GM10847 (cell line): ENCODE data around the gene RALGDS.
A peak's percentile ranks its signal among the peaks of the same experiment; 100 is the strongest.

Experiments used
- POLR2A ChIP-seq: IDR thresholded peaks from 2 replicates; pipeline ENCODE4 v1.6.1; 2011; ENCODE audit not compliant: insufficient read length; ENCODE audit errors: extremely low read depth

Gene RALGDS

DNA sequence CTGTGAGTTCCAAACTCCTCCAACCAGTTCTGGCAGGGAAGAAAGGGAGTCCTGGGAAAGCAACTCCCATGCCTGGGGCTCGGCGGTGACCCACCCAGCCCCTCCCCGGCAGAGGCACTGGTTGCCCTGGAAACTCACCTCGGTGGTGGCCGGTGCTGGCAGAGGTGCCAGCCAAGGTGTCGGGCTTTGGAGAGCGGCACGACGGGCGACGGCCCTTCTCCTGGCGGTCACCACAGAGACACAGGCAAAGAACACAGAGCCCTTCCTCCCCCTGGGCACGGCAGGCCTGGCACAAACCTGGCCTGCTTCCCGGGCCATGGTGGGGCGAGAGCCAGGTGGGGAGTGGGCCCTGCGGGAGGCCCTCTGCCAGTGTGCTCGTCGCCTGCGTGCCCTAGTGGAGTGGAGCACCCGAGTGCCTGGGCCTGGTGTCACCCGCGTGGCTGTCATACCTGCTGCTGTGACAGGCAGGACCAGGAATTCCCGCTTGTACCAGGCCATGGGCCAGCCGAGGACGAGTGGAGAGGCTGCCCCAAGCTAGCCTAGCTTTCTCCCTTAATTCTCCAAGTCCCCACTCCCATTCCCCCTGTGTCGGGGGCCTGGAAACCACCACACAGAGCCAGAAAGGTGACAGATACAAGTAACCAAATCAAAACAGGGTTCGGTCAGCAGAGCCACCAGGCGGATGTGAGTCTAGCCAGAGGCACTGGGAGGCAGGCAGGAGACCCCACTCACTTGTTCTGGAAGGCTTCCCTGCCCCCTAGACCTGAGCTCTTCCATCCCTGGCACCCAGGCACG is 8.2 kb upstream of the RALGDS start:
- no peak for TF ChIP-seq POLR2A

DNA sequence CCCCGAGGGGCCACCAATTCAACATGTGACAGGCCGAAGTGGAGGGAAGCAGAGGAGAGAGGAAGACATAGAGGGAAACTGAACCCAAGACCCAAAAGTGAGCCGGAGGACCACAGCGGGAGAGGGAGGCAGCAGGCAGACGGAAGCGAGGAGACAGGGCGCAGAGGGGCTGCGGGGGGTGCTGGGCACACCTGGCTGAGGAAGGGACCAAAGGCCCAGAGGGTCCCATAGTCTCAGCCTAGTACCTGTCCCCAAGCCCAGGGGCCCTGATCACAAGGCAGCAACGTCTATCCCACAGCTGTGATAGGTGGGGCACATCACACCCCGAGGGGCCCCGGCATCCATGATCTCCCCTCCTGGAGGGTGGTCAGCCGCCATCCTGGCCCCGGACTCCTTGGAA is 7.1 kb upstream of the RALGDS start:
- TF ChIP-seq POLR2A = no peak

DNA sequence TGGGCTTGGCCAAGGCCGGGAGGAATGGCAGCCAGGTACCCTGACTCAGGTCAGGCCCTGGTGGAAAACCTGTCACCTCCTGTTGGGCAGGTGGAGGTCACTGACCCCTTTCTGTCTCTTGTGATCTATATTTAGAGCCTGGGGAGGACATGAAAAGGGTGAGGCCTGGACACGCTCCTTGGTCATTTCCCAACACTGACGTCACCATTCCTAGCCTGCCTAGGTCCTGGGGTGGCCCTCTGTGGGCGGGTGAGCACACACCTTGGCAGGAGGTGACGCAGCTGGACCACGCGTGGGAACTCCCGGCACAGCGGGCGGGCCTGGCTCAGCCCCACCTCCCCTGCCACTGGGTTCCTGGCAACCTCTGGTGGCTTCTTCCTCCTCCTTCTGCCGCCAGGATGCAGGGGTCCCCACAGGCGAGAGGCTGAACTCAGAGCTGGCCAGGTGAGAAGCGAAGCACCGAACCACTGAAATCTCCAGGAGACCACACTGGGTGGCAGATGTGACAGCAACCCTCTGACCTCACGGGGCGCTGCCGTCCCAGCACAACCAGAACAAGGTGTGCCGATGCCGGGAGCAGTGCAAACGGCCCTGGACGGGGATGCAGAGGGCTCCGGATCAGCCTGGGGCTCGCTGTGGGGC is 6.4 kb upstream of the RALGDS start:
- no peak for TF ChIP-seq POLR2A

DNA sequence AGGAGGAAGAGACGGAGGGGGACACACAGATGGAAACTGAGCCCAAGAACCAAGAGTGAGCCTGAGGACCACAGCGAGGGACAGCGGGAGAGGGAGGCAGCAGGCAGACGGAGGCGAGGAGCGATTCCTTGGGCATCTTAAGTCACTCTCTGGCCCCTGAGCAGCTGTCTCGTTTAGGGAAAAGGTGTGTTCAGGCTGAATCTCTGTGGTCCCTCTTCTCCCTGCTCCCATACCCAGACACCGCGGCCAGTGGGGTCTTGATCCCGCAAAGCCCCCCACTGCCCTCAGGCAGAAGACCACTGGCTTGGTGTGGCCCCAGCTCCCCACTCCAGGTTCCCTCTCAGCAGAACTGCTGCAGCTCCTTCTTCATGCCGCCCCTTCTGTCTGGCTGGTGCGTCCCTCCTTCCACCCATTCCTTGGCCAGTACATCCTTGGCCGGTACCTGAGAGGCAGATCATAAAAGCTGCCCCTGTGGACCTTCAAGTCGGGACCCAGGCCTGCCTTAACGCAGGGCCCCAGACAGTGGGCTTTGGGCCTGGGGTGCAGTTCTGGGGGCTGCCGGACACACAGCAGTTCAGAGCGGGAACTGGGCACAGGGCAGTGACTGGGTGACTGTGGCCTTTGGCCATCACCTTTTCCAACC is 5.8 kb upstream of the RALGDS start:
- no peak for TF ChIP-seq POLR2A

DNA sequence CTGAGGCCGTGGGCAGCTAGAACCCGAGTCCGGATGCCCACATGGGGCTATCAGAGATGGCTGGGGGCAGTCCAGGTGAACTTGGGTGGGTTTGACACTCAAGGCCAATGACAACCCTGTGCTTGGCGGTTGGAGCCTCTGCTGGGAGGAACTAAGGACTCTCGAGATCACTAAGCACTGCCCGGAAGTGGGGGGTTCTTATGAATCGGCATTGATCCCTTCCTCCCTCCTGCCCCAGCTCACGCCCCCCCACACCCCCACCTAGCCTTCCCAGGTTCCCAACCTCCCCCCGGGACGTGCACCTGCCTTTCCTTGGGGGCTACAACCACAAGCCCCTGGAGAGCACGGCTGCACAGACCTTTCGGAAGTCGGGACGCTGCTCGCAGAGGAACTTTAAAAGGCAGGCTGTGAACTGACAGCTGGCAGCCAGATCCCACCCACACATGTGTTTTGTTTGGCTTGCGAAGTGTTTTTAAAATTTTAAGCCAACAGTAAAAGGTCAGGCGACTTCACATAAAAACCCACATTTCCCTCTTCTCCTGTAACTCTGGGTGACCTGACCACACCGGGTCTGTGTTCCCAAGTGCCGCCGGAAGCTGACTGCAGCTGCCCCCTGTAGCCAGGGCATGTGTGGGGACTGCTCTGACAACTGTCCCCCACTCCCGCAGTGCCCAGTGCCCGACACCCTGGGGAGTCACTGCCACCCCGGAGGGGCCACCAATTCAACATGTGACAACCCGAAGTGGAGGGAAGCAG is 5.1 kb upstream of the RALGDS start:
- TF ChIP-seq POLR2A = no peak

DNA sequence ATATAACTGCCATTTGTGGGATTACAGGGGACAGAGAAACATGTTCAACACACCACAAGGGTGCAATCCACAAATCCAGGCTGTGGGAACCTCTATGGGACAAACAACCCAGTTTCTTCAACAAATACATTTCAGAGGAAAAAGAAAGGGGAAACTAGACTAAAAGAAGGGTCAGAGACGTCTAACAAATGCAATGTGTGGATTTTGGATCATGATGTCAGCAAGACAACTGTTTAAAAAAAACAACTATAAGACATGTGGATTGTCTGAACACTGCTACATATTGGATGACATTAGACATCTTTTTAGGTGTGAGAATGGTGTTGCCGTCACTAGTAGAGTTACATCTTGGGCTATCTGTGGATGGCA is 3.9 kb upstream of the RALGDS start:
- TF ChIP-seq POLR2A = no peak

DNA sequence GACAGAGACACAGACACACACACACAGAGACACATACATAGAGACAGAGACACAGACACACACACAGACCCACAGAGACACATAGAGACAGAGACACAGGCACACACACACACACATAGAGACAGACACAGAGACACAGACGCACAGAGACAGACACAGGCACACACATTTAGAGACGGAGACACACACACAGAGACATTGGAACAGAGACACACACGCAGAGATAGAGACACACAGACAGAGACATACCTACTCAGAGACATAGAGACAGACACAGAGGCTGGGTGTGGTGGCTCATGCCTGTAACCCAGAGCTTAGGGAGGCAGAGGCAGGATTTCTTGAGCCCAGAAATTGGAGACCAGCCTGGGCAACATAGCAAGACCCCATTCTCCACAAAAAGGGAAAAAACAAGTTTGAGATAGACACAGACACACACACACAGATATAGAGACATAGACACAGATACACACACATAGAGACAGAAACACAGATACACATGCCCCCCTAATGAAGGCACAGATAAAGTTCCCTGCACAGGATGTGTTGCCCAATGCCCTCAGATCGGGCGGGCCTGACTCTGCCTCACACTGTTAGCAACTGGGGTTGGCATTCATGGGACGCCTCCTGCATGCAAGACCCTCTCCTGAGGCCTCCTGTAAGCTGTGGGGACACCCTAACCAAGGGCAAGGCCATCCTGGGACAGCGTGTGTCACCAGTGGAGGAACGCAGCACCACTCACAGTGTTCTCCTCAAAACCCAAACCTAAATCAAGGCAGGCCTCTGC is 3.3 kb upstream of the RALGDS start:
- no peak for TF ChIP-seq POLR2A

DNA sequence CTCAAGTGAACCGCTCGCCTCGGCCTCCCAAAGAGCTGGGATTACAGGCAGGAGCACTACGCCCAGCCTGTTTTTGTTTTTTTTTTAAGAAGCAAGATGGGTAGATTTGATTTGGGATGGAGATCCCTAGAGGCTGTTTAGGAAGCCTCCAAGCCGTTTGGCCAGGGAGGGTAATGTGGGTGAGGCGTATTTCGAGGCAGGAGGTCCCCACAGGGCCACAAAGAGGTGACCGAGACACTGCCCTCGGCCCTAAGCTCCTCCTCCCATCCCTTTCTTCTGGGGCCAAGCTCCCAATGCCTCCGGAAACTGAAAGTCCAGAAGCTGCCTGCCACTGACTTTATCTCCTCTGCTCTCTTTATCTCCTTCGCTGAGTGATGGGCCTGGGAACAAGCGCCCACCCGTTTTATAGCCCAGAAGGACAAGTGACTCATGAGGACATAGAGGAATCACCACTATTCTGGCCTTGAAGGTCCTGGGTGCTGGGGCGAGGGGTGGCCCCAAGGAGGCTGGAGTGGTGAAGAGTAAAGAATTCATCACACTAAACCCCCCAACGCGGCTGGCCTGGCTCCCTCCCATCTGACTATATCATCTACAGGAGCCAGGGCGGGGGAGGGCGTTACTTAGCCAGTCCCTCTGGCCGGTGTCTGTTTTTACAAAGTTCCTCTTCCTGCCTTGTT is 2.0 kb upstream of the RALGDS start:
- TF ChIP-seq POLR2A = no peak

DNA sequence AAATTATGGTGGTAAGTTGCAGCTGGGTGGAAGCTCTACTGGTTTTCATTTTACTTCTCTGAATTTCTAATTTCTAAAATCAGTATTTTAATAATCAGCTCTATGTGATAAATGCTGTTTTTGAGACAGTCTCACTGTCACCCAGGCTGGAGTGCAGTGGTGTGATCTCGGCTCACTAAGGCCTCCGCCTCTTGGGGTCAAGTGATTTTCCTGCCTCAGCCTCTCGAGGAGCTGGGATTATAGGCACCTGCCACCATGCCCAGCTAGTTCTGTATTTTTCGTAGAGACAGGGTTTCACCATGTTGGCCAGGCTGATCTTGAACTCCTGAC is 1.5 kb upstream of the RALGDS start:
- no peak for TF ChIP-seq POLR2A

DNA sequence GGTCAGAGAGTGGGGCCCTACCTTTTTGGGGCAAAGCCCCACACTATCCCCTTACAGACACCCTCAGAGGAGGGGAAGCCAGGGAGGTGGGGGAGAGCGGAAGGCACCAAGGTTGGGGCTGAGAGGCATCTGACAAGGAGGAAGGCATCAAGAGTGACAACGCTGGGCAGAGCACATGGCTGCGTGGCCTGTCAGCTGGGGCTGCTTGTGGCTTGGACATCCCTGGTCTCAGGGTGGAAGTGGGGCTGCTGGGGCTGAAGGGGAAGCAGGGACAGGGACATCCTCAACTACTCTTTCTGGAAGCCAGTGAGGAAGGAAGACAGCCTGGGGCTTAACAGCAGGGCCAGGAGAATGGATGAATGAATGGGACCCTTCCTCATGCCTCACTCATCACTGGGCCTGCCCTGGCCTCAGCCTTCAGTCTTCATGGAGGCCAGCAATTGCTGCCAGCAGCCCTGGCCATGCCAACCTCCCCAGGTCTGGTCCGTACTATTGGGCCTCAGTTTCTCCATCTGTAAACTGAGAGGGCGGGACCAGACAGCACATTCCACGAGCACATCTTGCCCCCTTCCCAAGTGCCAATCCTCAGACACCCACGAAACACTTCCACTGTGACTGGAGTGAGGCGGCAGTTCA is 993 bp upstream of the RALGDS start:
- TF ChIP-seq POLR2A = no peak

DNA sequence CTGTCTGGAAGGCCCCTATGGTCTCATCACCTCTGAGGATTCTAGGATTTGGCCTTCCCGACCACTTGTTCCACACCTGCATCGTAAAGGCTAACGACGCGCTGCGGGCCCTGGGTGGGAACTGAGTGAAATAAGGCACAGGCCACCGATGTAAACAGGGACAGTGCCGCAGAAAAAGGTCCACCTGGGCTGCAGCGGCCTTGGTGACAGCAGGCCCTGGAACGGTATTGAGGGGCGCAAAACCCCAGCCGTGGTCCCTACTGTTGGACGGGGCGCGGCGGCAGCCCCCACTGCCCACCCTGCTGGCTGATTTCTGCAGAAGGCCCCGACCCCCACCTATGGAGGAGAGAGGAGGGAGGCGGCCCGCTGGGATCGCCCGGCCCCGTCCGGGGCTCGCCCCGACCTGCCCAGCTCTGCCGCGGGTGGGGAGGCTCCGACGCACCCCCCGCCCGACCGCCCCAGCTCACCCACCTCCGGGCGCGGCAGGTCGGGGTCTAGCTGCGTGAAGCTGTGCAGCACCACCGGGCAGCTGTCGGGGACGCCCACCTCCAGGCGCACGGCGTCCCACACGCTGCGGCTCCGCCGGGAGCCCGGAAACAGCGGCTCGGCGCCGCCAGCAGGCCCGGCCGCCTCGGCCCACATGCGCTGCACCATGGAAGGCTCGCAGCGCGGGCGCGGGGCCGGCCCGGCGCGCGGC is 391 bp downstream of the RALGDS start:
- TF ChIP-seq POLR2A = peak; percentile 24

DNA sequence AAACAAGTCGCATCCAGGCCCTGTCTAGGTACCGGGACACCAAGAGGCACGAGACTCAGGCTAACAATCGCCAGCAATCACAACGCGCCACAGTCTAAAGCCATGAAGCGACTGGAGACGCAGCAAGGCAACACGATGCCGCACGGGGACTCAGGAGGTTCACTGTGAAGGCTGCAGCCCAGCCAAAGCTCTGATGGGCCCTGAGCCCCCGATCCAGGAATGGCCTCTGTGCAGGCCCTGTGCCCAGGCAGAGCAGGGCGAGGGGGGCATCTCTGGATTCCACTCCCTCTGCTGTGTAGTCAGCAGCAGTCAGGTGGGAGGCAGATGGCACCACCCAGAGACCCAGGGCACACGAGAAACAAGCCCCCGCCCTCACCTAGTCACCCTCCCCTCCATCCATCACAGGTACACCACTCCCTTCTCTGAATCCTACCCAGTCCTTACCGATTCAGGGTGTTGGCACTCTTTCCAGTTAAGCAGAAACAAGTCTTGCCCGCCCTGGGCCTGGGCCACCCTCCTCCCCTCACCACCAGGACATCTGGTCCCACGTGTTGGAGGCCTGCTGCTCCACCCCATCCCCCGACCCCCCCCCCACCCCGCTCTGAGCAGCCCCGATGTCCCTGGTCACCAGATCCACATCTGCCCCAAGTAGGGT is 1.1 kb downstream of the RALGDS start:
- no peak for TF ChIP-seq POLR2A
